Measurements from ENCODE around the gene SLC12A8. TPM values are rescaled to one million over a fixed set of nuclear protein-coding genes. Genes with fewer than 3 reads are reported as not detected.

The SLC12A8 gene
- polyA plus RNA-seq, 5 donors: 1.3 to 1.7 (median 1.5) TPM

DNA sequence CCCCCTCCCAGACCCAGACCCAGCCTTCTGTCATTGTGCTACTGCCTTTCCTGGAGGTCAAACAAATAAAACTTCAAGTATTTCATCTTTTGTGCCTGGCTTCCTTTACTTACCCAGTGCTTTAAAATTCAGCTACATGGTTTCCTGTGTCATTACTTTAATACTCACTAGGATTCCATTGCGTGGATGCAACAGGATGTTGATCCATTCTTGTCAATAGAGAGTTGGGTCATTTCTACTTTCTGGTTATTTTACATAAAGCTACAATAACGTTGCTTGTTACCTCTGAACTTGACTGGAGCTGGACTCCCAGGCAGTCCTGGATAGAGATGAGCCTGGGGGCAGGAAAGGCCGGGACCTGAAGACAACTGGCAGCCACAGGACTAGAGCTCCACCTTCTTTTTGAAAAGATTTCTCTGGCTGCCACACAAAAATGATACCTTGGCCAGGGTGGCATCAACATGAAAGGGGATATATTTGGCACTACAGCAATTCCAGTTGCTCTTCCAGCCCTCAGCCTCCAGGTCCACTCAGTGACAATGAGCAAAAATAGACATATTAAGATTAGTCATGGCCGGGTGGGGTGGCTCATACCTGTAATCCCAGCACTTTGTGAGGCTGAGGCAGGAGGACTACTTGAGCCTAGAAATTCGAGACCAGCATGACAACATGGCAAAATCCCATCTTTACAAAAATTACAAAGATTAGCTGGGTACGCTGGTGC, 133.4 kb downstream of the SLC12A8 start:
- DNase-seq: no peak

DNA sequence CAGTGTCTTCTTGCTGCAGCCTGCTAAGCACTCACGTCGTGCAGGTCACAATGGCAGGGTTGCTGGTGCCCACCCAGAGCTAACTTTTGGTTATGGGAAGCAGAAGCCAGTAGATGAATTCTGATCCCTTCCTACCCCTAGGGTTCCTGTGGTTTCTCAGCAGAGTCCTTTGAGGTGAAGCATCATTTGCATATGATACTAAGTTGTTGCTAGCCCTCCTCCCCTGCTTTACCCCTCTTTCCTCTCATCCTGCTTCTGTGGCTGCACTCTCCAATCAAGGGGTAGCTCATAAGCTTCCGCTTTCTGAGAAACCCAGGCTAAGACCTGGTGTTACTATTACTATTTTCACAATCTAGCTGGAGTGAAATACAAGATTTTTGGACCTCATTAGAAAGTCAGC, 134.7 kb downstream of the SLC12A8 start:
- DNase-seq: no peak

DNA sequence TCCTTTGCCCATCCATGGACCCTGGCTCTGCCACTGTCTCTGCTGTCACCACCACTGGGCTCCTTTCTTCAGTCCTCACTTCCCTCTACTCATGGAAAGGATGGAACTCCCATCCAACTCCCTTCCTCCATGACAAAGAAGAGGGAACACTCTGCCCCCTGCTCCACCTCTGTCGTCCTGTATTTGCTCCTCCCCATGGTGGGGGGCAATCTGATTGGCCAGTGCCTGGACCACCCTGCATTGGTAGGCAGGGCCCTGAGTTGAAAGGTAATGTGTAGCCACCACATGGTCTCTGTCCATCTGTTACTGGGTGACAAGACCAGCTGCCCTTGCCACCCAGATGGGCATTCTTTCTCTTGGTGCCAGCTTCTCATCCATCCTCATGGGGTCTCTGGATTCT, 136.1 kb downstream of the SLC12A8 start:
- no peak for DNase-seq

GRCh38 chr3:125075738-125076137, 136.8 kb downstream of the SLC12A8 start:
- DNase-seq: no peak

DNA sequence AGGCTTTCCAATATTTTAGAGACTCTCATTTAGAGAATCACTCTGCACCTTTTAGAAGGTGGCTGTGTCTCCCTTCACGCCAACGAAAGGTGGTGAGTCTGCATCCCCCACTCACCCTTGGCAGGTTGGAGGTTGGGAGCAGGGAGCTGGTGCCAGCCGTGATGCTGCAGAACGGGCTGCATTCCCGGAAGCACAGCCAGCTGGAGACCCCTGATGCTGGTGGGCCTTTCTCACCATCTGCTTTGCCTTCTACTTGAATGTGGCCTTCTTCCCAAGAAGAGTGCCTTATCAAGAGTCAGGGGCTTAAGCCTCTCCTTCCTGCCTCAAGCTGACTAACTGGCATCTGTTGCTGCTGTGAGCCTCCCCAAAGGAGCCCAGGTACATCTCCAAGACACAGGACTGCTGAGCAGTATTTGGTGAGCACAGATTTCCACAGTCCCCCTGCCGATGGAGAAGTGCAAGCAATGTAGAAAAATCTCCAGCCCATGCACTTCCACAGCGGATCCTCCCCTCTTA, 139.1 kb downstream of the SLC12A8 start:
- peak in 1 of 2 donors; percentile 15 for DNase-seq

GRCh38 chr3:125072749-125073389, 139.7 kb downstream of the SLC12A8 start:
- DNase-seq: peak; percentile 83 to 86

DNA sequence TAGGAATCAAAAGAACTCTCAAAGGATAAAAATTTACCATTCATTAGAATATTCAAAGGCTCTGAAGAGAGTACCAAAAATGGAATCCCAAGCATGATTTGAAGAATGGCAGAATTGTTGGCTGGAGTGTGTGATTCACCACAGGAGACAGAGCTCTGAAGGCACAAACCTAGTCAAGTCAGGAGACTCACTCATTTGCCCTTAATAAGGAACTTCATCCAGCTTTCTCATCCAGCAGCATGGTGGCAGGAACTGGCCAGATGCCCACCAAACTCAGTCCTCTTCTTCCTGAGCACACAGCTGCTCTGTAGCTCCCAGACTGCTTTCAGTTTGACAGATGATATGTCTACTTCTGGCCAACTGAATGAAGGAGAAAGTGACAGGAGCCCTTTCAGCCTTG, 140.2 kb downstream of the SLC12A8 start:
- DNase-seq: no peak

GRCh38 chr3:125069968-125070745, 142.4 kb downstream of the SLC12A8 start:
- no peak for DNase-seq

DNA sequence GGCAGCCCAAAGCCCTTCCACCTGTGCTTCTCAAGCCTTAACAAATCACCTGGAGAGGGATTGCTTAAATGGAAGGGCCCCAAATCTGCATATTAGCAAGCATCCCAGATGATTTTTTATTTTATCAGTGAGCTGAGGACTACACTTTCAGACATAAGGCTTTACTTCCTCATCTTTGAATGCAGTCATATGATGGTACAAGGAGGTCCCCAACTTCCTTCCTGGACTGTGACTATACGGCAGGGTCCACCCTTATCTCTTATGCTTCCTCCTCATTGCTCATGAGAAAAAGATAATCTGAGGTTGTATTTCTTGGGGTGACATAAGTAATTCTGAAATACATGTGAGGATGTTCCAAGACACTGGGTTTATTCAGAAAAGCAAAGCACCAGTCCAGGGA, 143.1 kb downstream of the SLC12A8 start:
- DNase-seq: no peak

DNA sequence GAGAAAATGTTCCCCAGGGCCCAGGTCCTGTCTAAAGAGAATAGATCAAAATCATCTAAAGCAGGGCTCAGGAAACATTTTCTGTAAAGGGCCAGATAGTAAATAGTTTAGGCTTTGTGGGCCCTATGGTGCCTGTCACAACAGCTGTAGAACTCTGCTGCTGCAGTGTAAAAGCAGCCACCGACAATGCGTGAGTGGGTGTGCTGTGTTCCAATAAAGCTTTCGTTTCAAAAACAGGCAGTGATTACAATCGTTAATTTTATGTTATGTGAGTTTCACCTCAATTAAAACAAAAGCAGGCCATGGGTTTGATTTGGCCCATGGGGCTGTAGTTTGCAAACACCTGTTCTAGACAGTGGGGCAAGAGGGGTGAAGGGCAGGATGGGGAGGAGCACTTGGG, 144.3 kb downstream of the SLC12A8 start:
- DNase-seq: no peak

GRCh38 chr3:125067225-125067624, 145.3 kb downstream of the SLC12A8 start:
- DNase-seq: no peak

GRCh38 chr3:125062904-125063618, 149.5 kb downstream of the SLC12A8 start:
- DNase-seq: no peak

DNA sequence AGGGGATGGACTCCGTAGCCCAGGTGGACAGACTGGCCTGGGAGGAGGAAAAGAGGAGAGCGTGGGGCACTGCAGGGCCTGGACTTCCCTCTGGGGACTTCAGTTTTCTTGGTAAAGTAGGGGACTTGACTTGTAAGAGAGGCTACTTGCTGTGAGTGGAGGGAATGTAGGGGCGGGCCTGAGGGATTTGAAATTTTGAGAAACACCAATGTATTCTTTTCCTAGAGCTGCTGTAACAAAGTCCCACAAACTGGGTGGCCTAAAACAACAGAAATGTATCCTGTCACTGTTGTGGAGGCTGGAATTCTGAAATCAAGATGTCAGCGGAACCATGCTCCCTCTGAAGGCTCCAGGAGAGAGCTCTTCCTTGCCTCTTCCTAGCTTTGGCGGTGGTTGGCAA, 150.9 kb downstream of the SLC12A8 start:
- DNase-seq: no peak

DNA sequence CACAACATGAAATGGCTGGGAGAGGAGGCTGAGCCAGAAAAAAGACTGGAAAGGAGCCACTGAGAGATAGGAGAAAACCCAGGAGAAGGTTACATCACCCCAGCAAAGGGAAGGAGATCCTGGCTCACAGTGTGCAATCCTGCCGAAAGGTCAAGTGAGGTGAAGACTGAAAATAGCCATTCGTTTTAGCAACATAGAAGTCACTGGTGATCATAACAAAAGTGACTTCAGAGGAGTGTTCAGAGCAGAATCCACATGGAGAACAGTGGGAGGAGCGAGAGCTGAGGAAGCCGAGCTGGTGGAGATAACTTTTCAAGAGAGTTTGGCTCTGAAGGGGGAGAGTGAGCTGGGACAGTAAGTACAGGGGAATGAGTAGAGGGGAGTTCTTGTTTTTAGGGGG, 151.4 kb downstream of the SLC12A8 start:
- DNase-seq: peak; percentile 79 to 81

GRCh38 chr3:125059488-125060245, 152.9 kb downstream of the SLC12A8 start:
- no peak for DNase-seq

DNA sequence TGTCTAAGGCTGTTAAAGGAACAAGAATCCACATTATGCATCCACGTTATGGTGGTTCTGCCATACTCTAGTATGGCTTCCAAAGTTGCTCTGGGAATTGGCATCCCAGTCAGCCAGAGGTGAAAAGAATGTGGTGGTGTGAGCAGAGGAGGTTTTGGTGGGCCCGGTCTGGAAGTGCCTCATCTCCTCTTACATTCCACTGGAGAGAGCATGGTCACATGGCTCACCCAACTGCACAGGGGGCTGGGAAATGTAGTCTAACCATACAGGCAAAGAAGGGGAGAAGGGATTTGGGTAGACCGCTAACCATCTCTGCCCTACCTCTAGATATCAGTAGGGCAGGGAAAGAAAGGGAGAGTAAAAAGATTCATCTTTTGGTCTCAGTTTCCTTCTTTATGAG, 153.6 kb downstream of the SLC12A8 start:
- no peak for DNase-seq

GRCh38 chr3:125058529-125058928, 154.0 kb downstream of the SLC12A8 start:
- DNase-seq: no peak

GRCh38 chr3:125057186-125057850, 155.2 kb downstream of the SLC12A8 start:
- DNase-seq: no peak

DNA sequence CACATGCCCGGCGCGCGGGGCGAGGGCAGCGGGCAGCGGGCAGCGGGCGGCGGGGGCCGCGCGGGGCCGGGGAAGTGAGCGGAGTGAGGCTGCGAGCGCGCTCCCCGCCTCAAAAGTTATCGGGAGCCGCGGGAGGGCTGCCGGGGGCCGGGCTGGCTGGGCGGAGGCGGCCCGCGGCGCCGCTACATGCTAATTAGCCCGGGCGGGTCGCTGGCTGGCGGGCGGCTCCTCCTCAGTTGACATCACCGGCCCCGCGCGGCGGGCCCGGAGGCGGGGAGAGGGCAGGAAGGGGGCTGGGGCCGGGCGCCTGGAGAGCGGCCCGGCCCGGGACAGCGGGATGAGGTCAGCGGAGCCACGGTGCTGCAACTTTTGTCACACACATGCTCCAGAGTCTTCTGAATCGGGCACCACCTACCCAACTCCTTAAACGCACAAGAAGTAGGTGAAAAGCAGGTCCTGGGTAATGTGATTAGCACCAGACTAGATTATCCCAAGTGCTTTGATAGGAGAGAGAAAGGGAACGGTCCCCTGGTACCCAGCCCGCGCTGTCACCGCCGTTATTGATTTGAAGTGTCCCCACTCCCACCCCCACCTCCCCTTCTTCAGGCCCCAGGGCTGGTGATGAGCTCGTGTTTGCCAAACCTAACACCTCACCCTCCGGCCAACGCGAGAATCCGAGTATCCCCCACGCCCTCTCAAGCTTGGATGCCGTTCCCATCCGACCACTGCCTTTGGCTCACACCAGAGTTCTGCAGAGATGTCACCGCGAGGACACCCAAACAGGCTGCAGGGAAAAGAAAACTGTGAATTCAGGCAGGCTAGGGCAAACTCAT, 156.4 kb downstream of the SLC12A8 start, which contains the start of gene HEG1:
HEG1 (minus strand) TSS at position 85 of the 833 bp plus-strand sequence. CDS start 107 bp downstream, outside the sequence.
- peak; percentile 83 to 85 for DNase-seq

Data from right lung (tissue), 5 donors.